Naive thymus-derived CD4-positive, alpha-beta T cell (primary cell): ENCODE results near the gene PLOD1. TPM values are rescaled to one million over a fixed set of nuclear protein-coding genes. Genes with fewer than 3 reads are reported as not detected.

ENCODE experiments used
- ATAC-seq: fragments of 150-1000 bp; cut with Tn5 transposase; 2 replicates; pipeline ENCODE4 v1.10.0; 2021; ENCODE audit warnings: mild to moderate bottlenecking, moderate library complexity
- CTCF ChIA-PET: fragments of 350-600 bp; sonication (Branson Sonifier 250); formaldehyde crosslinking; loops from one replicate; lab custom pipeline; 2021; ENCODE audit warnings: antibody characterized with exemption; lab: Charles Lee
- POLR2A ChIA-PET: fragments of 350-600 bp; sonication (Branson Sonifier 250); formaldehyde crosslinking; loops from one replicate; lab custom pipeline; 2021; ENCODE audit warnings: antibody characterized with exemption, inconsistent platforms; lab: Charles Lee
- DNase-seq, 9 donors: peaks; one replicate each; pipeline versions ENCODE4 v3.0.0 to v3.0.0-alpha.2; 2020 to 2022; ENCODE audit warnings: mixed read lengths in 1 of 9
- H3K27ac ChIP-seq: one replicate; pipeline ENCODE4 v1.7.0; 2013; ENCODE audit warnings: mild to moderate bottlenecking, low read depth, low read length, moderate library complexity
- H3K27me3 ChIP-seq, 2 donors: one replicate each; pipeline ENCODE4 v1.7.0; 2013; ENCODE audit warnings: low read length in 2 of 2, mild to moderate bottlenecking in 2 of 2, moderate library complexity in 2 of 2; ENCODE audit not compliant: control insufficient read depth in 2 of 2, insufficient read depth in 2 of 2
- H3K36me3 ChIP-seq, 3 experiments: 1 replicate in 2 of 3; 2 replicates in 1 of 3; pipeline ENCODE4 v1.7.0; 2013; ENCODE audit warnings: low read length in 3 of 3, mild to moderate bottlenecking in 3 of 3, moderate library complexity in 1 of 3; ENCODE audit not compliant: insufficient read depth in 3 of 3, control insufficient read depth in 2 of 3
- H3K4me1 ChIP-seq, 2 donors: one replicate each; pipeline ENCODE4 v1.7.0; 2013; ENCODE audit warnings: low read length in 2 of 2, mild to moderate bottlenecking in 2 of 2, moderate library complexity in 1 of 2; ENCODE audit not compliant: control insufficient read depth in 2 of 2, insufficient read depth in 2 of 2
- H3K4me3 ChIP-seq: 2 replicates; pipeline ENCODE4 v1.7.0; 2013; ENCODE audit warnings: mild to moderate bottlenecking, low read length
- H3K9me3 ChIP-seq, 3 experiments: 1 replicate in 2 of 3; 2 replicates in 1 of 3; pipeline ENCODE4 v1.7.0; 2013; ENCODE audit warnings: low read length in 3 of 3; ENCODE audit not compliant: control insufficient read depth in 2 of 3
- H3K27ac Mint-ChIP-seq, 9 donors: one replicate each; pipeline ENCODE4 v1.8.0; 2020 to 2022; ENCODE audit warnings: mixed read lengths in 9 of 9, mild to moderate bottlenecking in 8 of 9, moderate library complexity in 5 of 9, inconsistent platforms in 2 of 9
- H3K27me3 Mint-ChIP-seq, 5 donors: one replicate each; pipeline ENCODE4 v1.8.0; 2021 to 2022; ENCODE audit warnings: mixed read lengths in 5 of 5, mild to moderate bottlenecking in 1 of 5
- H3K36me3 Mint-ChIP-seq, 5 donors: one replicate each; pipeline ENCODE4 v1.8.0; 2020 to 2022; ENCODE audit warnings: mixed read lengths in 5 of 5, mild to moderate bottlenecking in 3 of 5, inconsistent platforms in 1 of 5
- H3K4me1 Mint-ChIP-seq, 7 donors: one replicate each; pipeline ENCODE4 v1.8.0; 2020 to 2022; ENCODE audit warnings: mixed read lengths in 7 of 7, mild to moderate bottlenecking in 3 of 7, inconsistent platforms in 1 of 7
- H3K4me3 Mint-ChIP-seq, 10 donors: one replicate each; pipeline ENCODE4 v1.8.0; 2020 to 2022; ENCODE audit warnings: mild to moderate bottlenecking in 10 of 10, mixed read lengths in 10 of 10, moderate library complexity in 6 of 10, inconsistent platforms in 2 of 10
- H3K9me3 Mint-ChIP-seq, 11 donors: one replicate each; pipeline ENCODE4 v1.8.0; 2020 to 2022; ENCODE audit warnings: mixed read lengths in 11 of 11, mild to moderate bottlenecking in 4 of 11, inconsistent platforms in 1 of 11, moderate library complexity in 1 of 11
- intact Hi-C, 2 donors: fragments of 100-400 bp; cut with micrococcal nuclease; formaldehyde crosslinking; loops; one replicate each; pipeline ENCODE4 v1.15.1; 2023
- polyA plus RNA-seq, 2 donors: library from polyadenylated mRNA; unstranded; fragments of 300-500 nt; fragmentation: Illumina TruSeq; gene quantifications; one replicate each; pipeline ENCODE4 v1.2.3, GENCODE V29; 2021
- total RNA-seq, 6 experiments: library from RNA in 5 of 6; stranded (reverse) in 5 of 6; gene quantifications; 1 replicate in 5 of 6; 2 replicates in 1 of 6; pipeline ENCODE4 v1.2.3 and lab custom pipeline; 2021 to 2026

Gene PLOD1
- total and polyA plus RNA-seq, 7 experiments from 2014 or later: 1.8 to 24.2 (median 4.2) TPM

GRCh38 chr1:11940260-11940921, 5.9 kb downstream of the PLOD1 start:
- H3K27me3 ChIP-seq: no peaks in the 10 kb centered on the region
- ATAC-seq (no peak), DNase-seq (no peak)
- no peaks in the 10 kb centered on the region for H3K4me1 ChIP-seq
- Mint-ChIP-seq H3K27ac (no peak overlapping the region), H3K4me3 (no peak overlapping the region), H3K4me1 (peaks cover 0 to 2% (median 0%) of the 10 kb centered on the region in 7 donors), H3K9me3 (no peaks in the 10 kb centered on the region), H3K27me3 (no peaks in the 10 kb centered on the region), H3K36me3 (peaks cover 0 to 3% (median 0%) of the 10 kb centered on the region in 5 donors)
- POLR2A ChIA-PET: interaction anchor here (1.5 kb wide), 1 partner anchor 32 kb away, joined by 6 read pairs; no protein-coding TSS in a partner anchor
- intact Hi-C loops: no loop called here
- no peaks in the 10 kb centered on the region for H3K9me3 ChIP-seq
- H3K27ac ChIP-seq: no peak overlapping the region
- CTCF ChIA-PET: interaction anchor here (0.7 kb wide), 1 partner anchor 14 kb away, joined by 3 read pairs; no protein-coding TSS in a partner anchor
- no peaks in the 10 kb centered on the region for H3K36me3 ChIP-seq
- no peak overlapping the region for H3K4me3 ChIP-seq

GRCh38 chr1:11942280-11942679, 7.8 kb downstream of the PLOD1 start:
- Histone ChIP-seq H3K27me3 (no peaks in the 10 kb centered on the region), H3K9me3 (no peaks in the 10 kb centered on the region), H3K4me1 (no peaks in the 10 kb centered on the region), H3K27ac (no peak overlapping the region), H3K4me3 (no peak overlapping the region), H3K36me3 (no peaks in the 10 kb centered on the region)
- DNase-seq (no peak), ATAC-seq (no peak)
- Mint-ChIP-seq H3K27ac (no peak overlapping the region), H3K4me1 (peaks cover 0 to 2% (median 0%) of the 10 kb centered on the region in 7 donors), H3K36me3 (peaks cover 0 to 9% (median 0%) of the 10 kb centered on the region in 5 donors), H3K9me3 (no peaks in the 10 kb centered on the region), H3K4me3 (no peak overlapping the region), H3K27me3 (no peaks in the 10 kb centered on the region)
- POLR2A ChIA-PET: no interaction called here
- intact Hi-C loops: no loop called here
- CTCF ChIA-PET: no interaction called here

DNA sequence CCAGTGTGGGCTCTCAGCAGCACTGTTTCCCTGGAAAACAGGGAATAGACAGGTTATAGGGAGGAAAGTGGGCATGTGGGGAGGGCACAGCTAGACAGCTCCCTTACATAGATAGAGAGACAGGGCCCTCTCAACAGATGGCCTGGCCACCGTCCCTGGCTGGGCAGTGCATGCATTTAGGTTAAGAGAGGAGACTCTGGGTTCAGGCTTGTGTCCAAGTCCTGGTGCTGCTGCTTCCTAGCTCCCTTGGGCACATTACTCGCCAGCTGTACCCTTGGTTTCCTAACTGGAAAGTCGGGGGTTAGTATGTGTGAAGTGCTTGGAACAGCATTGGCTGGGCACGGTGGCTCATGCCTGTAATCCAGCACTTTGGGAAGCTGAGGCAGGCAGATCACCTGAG, 9.1 kb downstream of the PLOD1 start:
- no peak overlapping the region for H3K27ac ChIP-seq
- no peaks in the 10 kb centered on the region for H3K4me1 ChIP-seq
- Mint-ChIP-seq H3K27me3 (no peaks in the 10 kb centered on the region), H3K27ac (no peak overlapping the region), H3K4me3 (no peak overlapping the region), H3K9me3 (no peaks in the 10 kb centered on the region), H3K4me1 (no peaks in the 10 kb centered on the region), H3K36me3 (peaks cover 0 to 19% (median 0%) of the 10 kb centered on the region in 5 donors)
- H3K4me3 ChIP-seq: no peak overlapping the region
- no peaks in the 10 kb centered on the region for H3K27me3 ChIP-seq
- DNase-seq (no peak), ATAC-seq (no peak)
- intact Hi-C loops: no loop called here
- H3K36me3 ChIP-seq: no peaks in the 10 kb centered on the region
- H3K9me3 ChIP-seq: no peaks in the 10 kb centered on the region
- ChIA-PET CTCF (no interaction called here), POLR2A (no interaction called here)

DNA sequence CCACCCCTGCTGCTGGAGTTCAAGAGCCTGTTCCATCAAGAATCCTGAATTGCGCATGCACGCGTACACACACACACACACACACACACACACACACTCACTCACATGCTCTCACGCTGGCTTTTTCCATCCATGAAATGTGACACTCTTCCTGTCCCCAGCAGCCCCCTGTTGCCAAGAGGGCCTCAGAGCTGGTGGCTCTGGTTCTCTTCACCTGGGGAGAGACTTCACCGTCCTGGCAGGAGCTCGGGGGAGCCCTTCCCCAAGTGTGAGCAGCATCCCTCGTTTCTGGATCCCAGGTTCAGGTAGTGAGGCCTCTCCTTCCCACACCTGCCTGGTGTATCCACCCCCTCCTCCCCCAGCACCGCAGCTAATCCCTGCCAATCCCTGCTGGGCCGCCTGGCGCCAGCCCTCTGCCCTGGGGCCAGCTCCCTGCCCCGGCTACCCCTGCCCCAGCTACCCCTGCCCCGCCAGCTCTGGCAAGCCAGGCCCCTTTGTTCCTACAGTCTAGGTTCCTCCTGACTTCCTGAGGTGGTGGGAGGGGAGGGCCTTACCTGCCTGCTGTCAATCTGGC, 9.9 kb downstream of the PLOD1 start:
- no peaks in the 10 kb centered on the region for H3K9me3 ChIP-seq
- no peak for DNase-seq
- H3K4me1 ChIP-seq: no peaks in the 10 kb centered on the region
- Mint-ChIP-seq H3K4me3 (no peak overlapping the region), H3K27ac (no peak overlapping the region), H3K36me3 (peaks cover 0 to 22% (median 0%) of the 10 kb centered on the region in 5 donors), H3K4me1 (no peaks in the 10 kb centered on the region), H3K27me3 (no peaks in the 10 kb centered on the region), H3K9me3 (no peaks in the 10 kb centered on the region)
- intact Hi-C loops: no loop called here
- ATAC-seq: no peak
- H3K27ac ChIP-seq: no peak overlapping the region
- no peak overlapping the region for H3K4me3 ChIP-seq
- ChIA-PET CTCF (no interaction called here), POLR2A (no interaction called here)
- H3K27me3 ChIP-seq: no peaks in the 10 kb centered on the region
- H3K36me3 ChIP-seq: no peaks in the 10 kb centered on the region

- Mint-ChIP-seq H3K36me3 (peaks cover 0 to 25% (median 0%) of the 10 kb centered on the region in 5 donors), H3K4me1 (peaks cover 0 to 1% (median 0%) of the 10 kb centered on the region in 7 donors), H3K27me3 (no peaks in the 10 kb centered on the region), H3K27ac (no peak overlapping the region), H3K4me3 (no peak overlapping the region), H3K9me3 (no peaks in the 10 kb centered on the region)
- Histone ChIP-seq H3K9me3 (no peaks in the 10 kb centered on the region), H3K27ac (no peak overlapping the region), H3K36me3 (no peaks in the 10 kb centered on the region), H3K4me1 (no peaks in the 10 kb centered on the region), H3K4me3 (no peak overlapping the region), H3K27me3 (no peaks in the 10 kb centered on the region)
- ATAC-seq (no peak), DNase-seq (no peak)
- POLR2A ChIA-PET: interaction anchor here (1.6 kb wide), 1 partner anchor 38 kb away, joined by 3 read pairs; no protein-coding TSS in a partner anchor
- intact Hi-C loops: no loop called here
- CTCF ChIA-PET: no interaction called here
Measured at GRCh38 chr1:11946647-11947046, 12.1 kb downstream of the PLOD1 start.

DNA sequence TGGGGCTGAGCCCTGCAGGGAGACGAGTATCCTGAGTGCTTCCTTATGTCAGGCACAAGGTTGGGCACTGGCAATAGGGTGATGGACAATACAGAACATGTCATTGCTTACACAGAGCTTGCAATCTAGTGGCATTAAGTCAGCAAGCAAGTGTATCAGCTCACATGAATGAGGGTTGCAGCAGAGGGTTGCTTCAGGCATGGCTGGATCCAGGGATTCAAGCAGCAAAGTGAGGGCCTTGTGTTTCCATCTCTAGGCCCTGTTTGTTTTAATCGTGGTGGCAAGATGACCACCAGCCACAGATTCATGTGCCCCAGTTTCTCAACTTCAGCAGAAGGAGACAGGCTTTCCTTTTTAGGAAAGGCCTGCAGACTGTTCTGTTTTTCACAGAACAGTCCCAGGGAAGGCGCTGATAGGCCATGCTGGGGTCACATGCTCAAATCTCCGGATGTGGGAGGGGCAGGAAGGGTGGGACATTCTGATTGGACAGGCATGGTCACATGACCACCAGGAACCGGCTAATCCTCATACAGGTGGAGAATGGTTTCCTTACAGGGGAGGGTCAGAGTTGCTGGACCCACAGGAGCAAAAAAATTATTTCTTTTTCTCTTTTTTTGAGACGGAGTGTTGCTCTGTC, 14.4 kb downstream of the PLOD1 start:
- H3K4me1 Mint-ChIP-seq: peaks cover 0 to 1% (median 0%) of the 10 kb centered on the region in 7 donors
- intact Hi-C loops: no loop called here
- Histone ChIP-seq H3K4me3 (no peak overlapping the region), H3K36me3 (no peaks in the 10 kb centered on the region), H3K4me1 (no peaks in the 10 kb centered on the region), H3K27ac (no peak overlapping the region), H3K9me3 (no peaks in the 10 kb centered on the region), H3K27me3 (no peaks in the 10 kb centered on the region)
- ATAC-seq: no peak
- no peak for DNase-seq
- no peak overlapping the region for H3K4me3 Mint-ChIP-seq
- H3K27ac Mint-ChIP-seq: no peak overlapping the region
- peaks cover 0 to 27% (median 0%) of the 10 kb centered on the region in 5 donors for H3K36me3 Mint-ChIP-seq
- POLR2A ChIA-PET: interaction anchor here (0.6 kb wide), 1 partner anchor 332 kb away, joined by 3 read pairs; no protein-coding TSS in a partner anchor
- CTCF ChIA-PET: no interaction called here
- H3K27me3 Mint-ChIP-seq: no peaks in the 10 kb centered on the region
- H3K9me3 Mint-ChIP-seq: no peaks in the 10 kb centered on the region
